Measurements from ENCODE around the gene ZNF511.

DNA sequence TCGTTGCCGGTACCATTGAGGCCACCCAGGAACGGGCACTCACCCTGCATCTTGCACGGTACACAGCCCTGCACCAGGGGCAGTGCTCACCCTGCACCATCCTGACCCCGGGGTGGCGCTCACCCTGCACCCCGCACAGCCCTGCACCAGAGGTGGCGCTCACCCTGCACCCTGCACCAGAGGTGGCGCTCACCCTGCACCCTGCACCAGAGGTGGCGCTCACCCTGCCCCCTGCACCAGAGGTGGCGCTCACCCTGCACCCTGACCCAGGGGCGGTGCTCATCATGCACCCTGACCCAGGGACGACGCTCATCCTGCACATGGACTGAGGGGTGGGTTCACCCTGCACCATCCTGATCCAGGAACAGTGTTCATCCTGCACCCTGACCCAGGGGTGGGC, 6.5 kb upstream of the ZNF511 start:
- TF ChIP-seq SRSF9 (IDR thresholded peaks at IDR 0.05; ENCODE audit: borderline replicate concordance, low read depth, low read length) (no peak), ZNF431 (CRISPR knock-in tag; IDR thresholded peaks at IDR 0.05) (no peak), POLR2A (conservative IDR thresholded peaks at IDR 0.05) (no peak), ZC3H4 (CRISPR knock-in tag; IDR thresholded peaks at IDR 0.05; ENCODE audit: borderline replicate concordance) (no peak), BRCA1 (IDR thresholded peaks at IDR 0.05) (no peak), BRCA1 (CRISPR knock-in tag; IDR thresholded peaks at IDR 0.05) (no peak), RBBP5 (IDR thresholded peaks at IDR 0.05; ENCODE audit: borderline replicate concordance, insufficient read depth, low read length, poor library complexity, severe bottlenecking) (no peak)
- TF ChIP-seq, protein P1, sequence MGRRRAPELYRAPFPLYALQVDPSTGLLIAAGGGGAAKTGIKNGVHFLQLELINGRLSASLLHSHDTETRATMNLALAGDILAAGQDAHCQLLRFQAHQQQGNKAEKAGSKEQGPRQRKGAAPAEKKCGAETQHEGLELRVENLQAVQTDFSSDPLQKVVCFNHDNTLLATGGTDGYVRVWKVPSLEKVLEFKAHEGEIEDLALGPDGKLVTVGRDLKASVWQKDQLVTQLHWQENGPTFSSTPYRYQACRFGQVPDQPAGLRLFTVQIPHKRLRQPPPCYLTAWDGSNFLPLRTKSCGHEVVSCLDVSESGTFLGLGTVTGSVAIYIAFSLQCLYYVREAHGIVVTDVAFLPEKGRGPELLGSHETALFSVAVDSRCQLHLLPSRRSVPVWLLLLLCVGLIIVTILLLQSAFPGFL (CRISPR knock-in tag; IDR thresholded peaks at IDR 0.05): no peak
- TF ChIP-seq, protein P2, sequence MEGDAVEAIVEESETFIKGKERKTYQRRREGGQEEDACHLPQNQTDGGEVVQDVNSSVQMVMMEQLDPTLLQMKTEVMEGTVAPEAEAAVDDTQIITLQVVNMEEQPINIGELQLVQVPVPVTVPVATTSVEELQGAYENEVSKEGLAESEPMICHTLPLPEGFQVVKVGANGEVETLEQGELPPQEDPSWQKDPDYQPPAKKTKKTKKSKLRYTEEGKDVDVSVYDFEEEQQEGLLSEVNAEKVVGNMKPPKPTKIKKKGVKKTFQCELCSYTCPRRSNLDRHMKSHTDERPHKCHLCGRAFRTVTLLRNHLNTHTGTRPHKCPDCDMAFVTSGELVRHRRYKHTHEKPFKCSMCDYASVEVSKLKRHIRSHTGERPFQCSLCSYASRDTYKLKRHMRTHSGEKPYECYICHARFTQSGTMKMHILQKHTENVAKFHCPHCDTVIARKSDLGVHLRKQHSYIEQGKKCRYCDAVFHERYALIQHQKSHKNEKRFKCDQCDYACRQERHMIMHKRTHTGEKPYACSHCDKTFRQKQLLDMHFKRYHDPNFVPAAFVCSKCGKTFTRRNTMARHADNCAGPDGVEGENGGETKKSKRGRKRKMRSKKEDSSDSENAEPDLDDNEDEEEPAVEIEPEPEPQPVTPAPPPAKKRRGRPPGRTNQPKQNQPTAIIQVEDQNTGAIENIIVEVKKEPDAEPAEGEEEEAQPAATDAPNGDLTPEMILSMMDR (IDR thresholded peaks at IDR 0.05 in 2 of 3, conservative IDR thresholded peaks at IDR 0.05 in 1 of 3; ENCODE audit: insufficient read depth in 2 of 3, low read depth in 1 of 3, low read length in 3 of 3): no peak

All from K562 (cell line).